ENCODE measurements around the gene GNAO1.

GNAO1 gene

GRCh38 chr16:56261656-56262055, 70.4 kb downstream of the GNAO1 start:
- DNase-seq (ENCODE audit: low read depth): no peak
- no peak overlapping the region for H3K4me3 ChIP-seq (ENCODE audit: control insufficient read depth, low read depth, low read length)
- TF ChIP-seq CTCF (conservative IDR thresholded peaks at IDR 0.05; ENCODE audit: control insufficient read depth, insufficient read depth, low read depth, low read length): no peak

DNA sequence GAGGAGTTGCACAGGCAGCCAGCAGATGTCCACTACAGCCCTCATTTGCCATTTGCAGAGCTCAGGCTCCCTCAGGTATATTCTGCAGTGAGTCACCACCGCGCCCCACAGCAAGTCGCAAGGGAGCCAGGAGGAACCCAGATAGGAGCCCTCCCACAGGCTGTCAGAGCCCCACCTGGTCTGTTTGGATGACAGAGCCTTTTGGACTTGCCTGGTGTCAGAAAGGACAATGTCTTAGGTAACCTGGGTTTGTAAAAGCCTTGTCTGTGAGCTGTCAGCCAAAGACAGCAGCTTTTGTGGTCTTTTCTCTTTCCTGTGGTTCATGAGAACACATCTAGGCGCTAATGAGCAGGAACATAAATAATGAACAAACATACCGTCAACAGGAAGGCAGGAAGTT, 70.9 kb downstream of the GNAO1 start:
- H3K4me3 ChIP-seq (ENCODE audit: control insufficient read depth, low read depth, low read length): no peak overlapping the region
- DNase-seq (ENCODE audit: low read depth): no peak
- no peak for TF ChIP-seq CTCF (conservative IDR thresholded peaks at IDR 0.05; ENCODE audit: control insufficient read depth, insufficient read depth, low read depth, low read length)

DNA sequence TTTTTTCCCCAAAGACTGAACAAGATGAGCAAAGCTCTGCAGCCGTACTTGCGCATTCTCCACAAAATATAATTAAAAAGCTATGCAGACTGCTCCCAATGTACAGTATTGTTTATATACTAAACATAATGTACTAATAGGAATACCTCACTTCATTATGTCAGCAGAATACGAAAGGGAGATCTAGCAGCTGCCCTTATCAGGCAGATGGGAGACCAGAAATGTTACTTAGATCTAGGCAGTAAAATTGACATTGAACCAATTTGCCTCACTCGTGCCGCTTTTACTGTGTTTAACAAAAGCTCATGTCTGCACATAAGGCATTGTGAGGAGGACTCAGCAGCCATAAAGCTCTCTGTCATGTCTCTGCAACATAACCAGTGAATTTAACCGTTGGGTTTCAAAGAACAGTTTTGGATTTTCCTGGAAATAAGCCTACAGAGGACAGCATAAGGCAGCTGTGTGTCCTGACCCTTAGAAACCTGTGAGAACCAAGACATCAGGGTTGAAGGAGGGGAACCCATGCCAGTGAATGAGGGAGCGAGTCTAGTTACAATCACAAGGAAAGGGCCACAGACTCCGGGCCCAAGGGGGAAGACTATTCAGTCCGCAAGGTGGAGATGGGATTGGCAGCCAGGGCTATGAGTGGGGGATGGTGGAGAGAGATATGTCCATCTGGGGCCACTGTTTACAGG, 71.4 kb downstream of the GNAO1 start:
- H3K4me3 ChIP-seq (ENCODE audit: control insufficient read depth, low read depth, low read length): no peak overlapping the region
- no peak for TF ChIP-seq CTCF (conservative IDR thresholded peaks at IDR 0.05; ENCODE audit: control insufficient read depth, insufficient read depth, low read depth, low read length)
- no peak for DNase-seq (ENCODE audit: low read depth)

DNA sequence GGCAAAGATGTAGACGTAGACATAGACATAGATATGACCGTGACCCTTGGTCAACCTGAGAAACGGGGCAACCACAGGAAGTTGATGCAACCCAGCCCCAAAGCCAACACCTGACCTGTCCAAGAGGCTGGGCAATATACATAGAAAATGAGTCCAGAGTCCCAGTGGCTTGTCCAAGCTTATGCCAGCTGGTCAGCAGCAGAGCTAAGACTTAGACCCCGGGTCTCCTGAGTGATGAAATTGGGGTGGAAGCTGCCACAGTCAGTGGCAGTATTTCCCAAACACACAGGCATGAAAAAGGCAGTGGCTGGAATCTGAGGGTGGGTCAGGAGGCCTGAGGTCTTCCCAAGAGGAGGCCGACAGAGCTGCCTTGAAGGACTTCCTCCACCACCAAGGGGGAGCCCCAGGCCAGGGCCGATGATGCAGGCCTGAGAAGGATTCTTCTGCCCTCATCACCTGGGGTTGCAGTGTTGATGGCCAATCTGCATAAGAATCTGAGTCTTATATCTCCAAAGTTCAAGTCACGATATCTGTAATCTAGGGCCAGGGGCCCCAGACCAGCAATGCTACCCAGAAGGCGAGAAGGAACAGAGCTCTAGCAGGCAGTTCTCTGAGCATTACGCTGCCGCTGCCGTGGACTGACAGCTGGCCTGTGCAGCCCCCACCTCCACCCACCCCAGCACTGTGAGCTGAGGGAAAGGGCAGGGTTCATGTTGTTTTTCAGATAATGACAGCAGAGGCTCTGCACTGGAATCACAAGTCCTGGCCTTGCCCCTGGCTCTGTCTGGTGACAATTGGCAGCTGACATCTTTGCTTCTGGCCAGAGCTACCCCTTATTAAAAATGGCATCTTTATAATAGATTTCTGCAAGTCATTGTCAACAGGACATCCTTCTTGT, 72.7 kb downstream of the GNAO1 start:
- TF ChIP-seq CTCF (conservative IDR thresholded peaks at IDR 0.05; ENCODE audit: control insufficient read depth, insufficient read depth, low read depth, low read length): no peak
- no peak overlapping the region for H3K4me3 ChIP-seq (ENCODE audit: control insufficient read depth, low read depth, low read length)
- no peak for DNase-seq (ENCODE audit: low read depth)

GRCh38 chr16:56264609-56264972, 73.3 kb downstream of the GNAO1 start:
- no peak overlapping the region for H3K4me3 ChIP-seq (ENCODE audit: control insufficient read depth, low read depth, low read length)
- no peak for DNase-seq (ENCODE audit: low read depth)
- TF ChIP-seq CTCF (conservative IDR thresholded peaks at IDR 0.05; ENCODE audit: control insufficient read depth, insufficient read depth, low read depth, low read length): no peak

DNA sequence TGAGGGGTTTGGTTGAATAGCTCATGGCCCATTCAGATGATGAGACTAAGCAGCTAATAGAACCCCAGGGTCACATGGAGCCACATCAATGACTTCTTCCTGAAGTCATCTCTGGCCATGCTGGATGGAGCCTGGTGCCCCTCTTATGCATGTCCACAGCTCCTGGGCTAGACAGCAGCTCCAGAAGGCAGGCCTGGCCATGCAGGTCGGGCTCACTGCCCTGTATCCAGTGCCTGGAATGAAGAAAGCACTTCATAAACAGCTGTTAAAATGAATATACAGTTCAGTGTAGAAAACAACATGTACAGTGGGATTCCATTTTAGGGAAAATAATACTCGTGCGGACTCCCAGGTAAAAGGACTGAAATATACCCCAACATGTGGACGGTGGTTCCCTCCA, 73.9 kb downstream of the GNAO1 start:
- no peak for DNase-seq (ENCODE audit: low read depth)
- TF ChIP-seq CTCF (conservative IDR thresholded peaks at IDR 0.05; ENCODE audit: control insufficient read depth, insufficient read depth, low read depth, low read length): no peak
- H3K4me3 ChIP-seq (ENCODE audit: control insufficient read depth, low read depth, low read length): no peak overlapping the region

Data from fibroblast of mammary gland (primary cell).